ENCODE data around the gene MILR1.

DNA sequence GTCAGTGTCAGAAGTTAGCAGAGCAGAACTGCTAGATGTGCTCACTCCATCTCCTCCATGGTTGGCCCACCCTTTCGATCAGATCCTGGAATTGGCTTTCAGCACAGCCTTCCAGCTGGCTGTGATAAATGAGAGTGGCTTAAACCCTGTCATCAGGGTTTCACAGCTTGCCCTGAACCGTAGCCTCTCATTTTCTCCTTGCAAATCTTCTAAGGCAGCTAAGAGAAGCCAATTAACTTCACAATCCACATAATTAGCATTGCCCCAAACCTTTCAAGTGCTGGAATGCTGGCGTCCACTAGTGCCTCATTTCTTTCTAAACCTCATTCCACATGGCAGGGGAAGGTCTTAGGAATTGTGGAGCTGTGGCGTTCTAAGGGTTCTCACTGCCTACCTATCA lies 21.7 kb downstream of the MILR1 start:
- TF ChIP-seq EZH2phosphoT487 (IDR thresholded peaks at IDR 0.05; ENCODE audit: low read depth) = no peak
- TF ChIP-seq, protein P1, sequence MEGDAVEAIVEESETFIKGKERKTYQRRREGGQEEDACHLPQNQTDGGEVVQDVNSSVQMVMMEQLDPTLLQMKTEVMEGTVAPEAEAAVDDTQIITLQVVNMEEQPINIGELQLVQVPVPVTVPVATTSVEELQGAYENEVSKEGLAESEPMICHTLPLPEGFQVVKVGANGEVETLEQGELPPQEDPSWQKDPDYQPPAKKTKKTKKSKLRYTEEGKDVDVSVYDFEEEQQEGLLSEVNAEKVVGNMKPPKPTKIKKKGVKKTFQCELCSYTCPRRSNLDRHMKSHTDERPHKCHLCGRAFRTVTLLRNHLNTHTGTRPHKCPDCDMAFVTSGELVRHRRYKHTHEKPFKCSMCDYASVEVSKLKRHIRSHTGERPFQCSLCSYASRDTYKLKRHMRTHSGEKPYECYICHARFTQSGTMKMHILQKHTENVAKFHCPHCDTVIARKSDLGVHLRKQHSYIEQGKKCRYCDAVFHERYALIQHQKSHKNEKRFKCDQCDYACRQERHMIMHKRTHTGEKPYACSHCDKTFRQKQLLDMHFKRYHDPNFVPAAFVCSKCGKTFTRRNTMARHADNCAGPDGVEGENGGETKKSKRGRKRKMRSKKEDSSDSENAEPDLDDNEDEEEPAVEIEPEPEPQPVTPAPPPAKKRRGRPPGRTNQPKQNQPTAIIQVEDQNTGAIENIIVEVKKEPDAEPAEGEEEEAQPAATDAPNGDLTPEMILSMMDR (IDR thresholded peaks at IDR 0.05; ENCODE audit: low read depth, low read length) = no peak
